Stimulated activated naive CD8-positive, alpha-beta T cell treated with anti-CD3 and anti-CD28 coated beads, Interleukin-15, Interleukin-2, amounts not matched to agents 100 ng/mL and 50 ng/mL, for 24 hours (primary cell): Measurements from ENCODE around the gene COL19A1.

Experiments used
- H3K27ac Mint-ChIP-seq: one replicate; pipeline ENCODE4 v1.8.0; 2021; ENCODE audit warnings: mild to moderate bottlenecking, mixed read lengths
- H3K27me3 Mint-ChIP-seq: one replicate; pipeline ENCODE4 v1.8.0; 2021; ENCODE audit warnings: mixed read lengths
- H3K36me3 Mint-ChIP-seq: one replicate; pipeline ENCODE4 v1.8.0; 2021; ENCODE audit warnings: low read depth, mixed read lengths
- H3K4me1 Mint-ChIP-seq: one replicate; pipeline ENCODE4 v1.8.0; 2021; ENCODE audit warnings: low read depth, mixed read lengths
- H3K4me3 Mint-ChIP-seq: one replicate; pipeline ENCODE4 v1.8.0; 2021; ENCODE audit warnings: mild to moderate bottlenecking, mixed read lengths
- H3K9me3 Mint-ChIP-seq: one replicate; pipeline ENCODE4 v1.8.0; 2021; ENCODE audit warnings: mixed read lengths

Gene COL19A1

GRCh38 chr6:70118670-70119069 is 252.3 kb downstream of the COL19A1 start:
- Mint-ChIP-seq H3K9me3 (no peaks in the 10 kb centered on the region), H3K36me3 (no peaks in the 10 kb centered on the region), H3K4me1 (no peaks in the 10 kb centered on the region), H3K27me3 (peaks cover 9% of the 10 kb centered on the region), H3K4me3 (no peak overlapping the region), H3K27ac (no peak overlapping the region)

DNA sequence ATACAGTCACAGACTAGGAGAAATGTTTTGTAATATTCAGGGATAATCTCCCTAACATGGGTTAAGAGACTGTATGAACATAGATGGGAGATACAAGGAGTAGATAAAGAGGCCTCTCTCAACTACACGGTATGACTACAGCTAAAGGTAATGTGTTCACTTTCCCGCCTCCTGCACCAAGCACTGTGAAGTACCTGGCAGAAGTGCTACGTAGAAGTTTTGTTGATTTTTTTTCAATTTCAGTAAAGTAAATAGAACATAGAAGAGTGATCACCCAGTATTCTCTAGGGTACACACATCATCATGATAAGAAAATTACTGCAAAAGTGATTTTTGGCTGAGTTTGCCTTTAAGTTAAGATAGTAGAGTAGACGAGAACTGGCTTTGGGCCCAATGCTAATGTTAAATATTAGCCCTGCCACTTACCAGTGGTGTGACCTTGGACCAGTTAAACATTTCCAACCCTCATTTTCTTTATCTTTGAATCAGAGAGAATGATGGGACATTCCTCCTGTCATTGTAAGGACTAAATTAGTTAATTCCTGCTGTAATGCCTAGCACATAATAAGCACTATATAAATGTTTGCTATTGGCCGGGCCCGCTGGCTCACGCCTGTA is 253.0 kb downstream of the COL19A1 start:
- Mint-ChIP-seq H3K27me3 (peaks cover 9% of the 10 kb centered on the region), H3K9me3 (no peaks in the 10 kb centered on the region), H3K4me1 (no peaks in the 10 kb centered on the region), H3K36me3 (no peaks in the 10 kb centered on the region), H3K4me3 (no peak overlapping the region), H3K27ac (no peak overlapping the region)

GRCh38 chr6:70124443-70124842 is 258.1 kb downstream of the COL19A1 start:
- no peak overlapping the region for H3K4me3 Mint-ChIP-seq
- no peaks in the 10 kb centered on the region for H3K9me3 Mint-ChIP-seq
- H3K36me3 Mint-ChIP-seq = no peaks in the 10 kb centered on the region
- H3K27me3 Mint-ChIP-seq = no peaks in the 10 kb centered on the region
- H3K27ac Mint-ChIP-seq = no peak overlapping the region
- no peaks in the 10 kb centered on the region for H3K4me1 Mint-ChIP-seq

DNA sequence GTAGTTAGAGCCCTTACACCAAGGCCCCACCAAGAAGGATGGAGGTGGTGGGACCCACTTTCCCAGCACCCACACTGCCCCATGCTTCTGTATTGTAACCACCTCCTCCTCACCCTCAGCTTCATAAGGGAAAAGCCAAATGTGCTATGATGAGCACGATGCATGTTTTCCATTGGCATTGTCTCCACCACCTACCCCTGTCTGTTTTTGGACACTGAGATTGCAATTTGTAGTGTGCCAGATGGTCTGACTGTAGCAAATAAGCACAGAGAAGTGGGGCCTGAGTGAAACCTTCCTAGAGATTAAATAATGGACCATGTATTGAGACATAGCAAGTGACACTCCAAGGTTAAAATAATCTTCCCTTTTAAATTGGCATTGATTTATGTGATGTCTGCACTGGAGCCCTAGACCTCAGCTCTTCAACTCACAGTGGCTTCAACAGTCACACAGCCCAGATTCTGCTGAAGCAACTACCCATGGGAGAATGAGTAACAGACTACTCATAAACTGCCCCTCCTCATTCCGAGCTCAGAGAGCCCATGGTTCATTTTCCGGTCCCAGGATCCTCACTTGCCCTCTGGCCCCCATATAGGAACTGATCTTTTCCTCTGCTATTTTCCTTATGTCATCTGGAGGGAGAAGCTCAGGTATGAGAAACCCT is 258.7 kb downstream of the COL19A1 start:
- H3K27ac Mint-ChIP-seq = no peak overlapping the region
- no peaks in the 10 kb centered on the region for H3K4me1 Mint-ChIP-seq
- no peaks in the 10 kb centered on the region for H3K9me3 Mint-ChIP-seq
- H3K27me3 Mint-ChIP-seq = no peaks in the 10 kb centered on the region
- H3K4me3 Mint-ChIP-seq = no peak overlapping the region
- H3K36me3 Mint-ChIP-seq = no peaks in the 10 kb centered on the region

DNA sequence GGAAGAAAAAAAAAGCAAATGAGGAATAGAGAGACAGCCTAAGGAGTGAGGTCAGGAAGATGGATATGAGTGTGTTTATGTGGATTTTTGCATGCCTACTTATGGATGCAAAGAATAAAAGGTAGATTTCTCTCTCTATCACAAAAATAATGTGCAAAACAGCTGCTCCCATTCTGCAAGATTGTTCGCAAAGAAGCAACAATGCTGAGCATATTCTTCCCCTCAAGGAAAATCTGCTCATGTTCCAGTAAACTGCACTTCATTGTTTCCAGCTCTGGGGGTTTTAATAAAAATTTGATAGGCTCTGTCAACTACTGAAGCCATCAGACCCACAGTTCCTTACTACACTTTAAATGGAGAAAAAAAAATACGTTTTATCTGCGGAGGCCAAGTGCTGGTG is 259.2 kb downstream of the COL19A1 start:
- no peaks in the 10 kb centered on the region for H3K36me3 Mint-ChIP-seq
- no peaks in the 10 kb centered on the region for H3K4me1 Mint-ChIP-seq
- H3K27me3 Mint-ChIP-seq = no peaks in the 10 kb centered on the region
- no peaks in the 10 kb centered on the region for H3K9me3 Mint-ChIP-seq
- no peak overlapping the region for H3K27ac Mint-ChIP-seq
- H3K4me3 Mint-ChIP-seq = no peak overlapping the region

GRCh38 chr6:70129341-70129740 is 263.0 kb downstream of the COL19A1 start:
- no peak overlapping the region for H3K27ac Mint-ChIP-seq
- H3K4me1 Mint-ChIP-seq = no peaks in the 10 kb centered on the region
- H3K27me3 Mint-ChIP-seq = no peaks in the 10 kb centered on the region
- H3K36me3 Mint-ChIP-seq = no peaks in the 10 kb centered on the region
- no peak overlapping the region for H3K4me3 Mint-ChIP-seq
- H3K9me3 Mint-ChIP-seq = no peaks in the 10 kb centered on the region

GRCh38 chr6:70130865-70131264 is 264.5 kb downstream of the COL19A1 start:
- no peak overlapping the region for H3K27ac Mint-ChIP-seq
- no peaks in the 10 kb centered on the region for H3K36me3 Mint-ChIP-seq
- no peak overlapping the region for H3K4me3 Mint-ChIP-seq
- H3K9me3 Mint-ChIP-seq = no peaks in the 10 kb centered on the region
- no peaks in the 10 kb centered on the region for H3K4me1 Mint-ChIP-seq
- no peaks in the 10 kb centered on the region for H3K27me3 Mint-ChIP-seq

GRCh38 chr6:70131528-70131927 is 265.2 kb downstream of the COL19A1 start:
- Mint-ChIP-seq H3K4me1 (no peaks in the 10 kb centered on the region), H3K27me3 (no peaks in the 10 kb centered on the region), H3K36me3 (no peaks in the 10 kb centered on the region), H3K27ac (no peak overlapping the region), H3K4me3 (no peak overlapping the region), H3K9me3 (no peaks in the 10 kb centered on the region)

DNA sequence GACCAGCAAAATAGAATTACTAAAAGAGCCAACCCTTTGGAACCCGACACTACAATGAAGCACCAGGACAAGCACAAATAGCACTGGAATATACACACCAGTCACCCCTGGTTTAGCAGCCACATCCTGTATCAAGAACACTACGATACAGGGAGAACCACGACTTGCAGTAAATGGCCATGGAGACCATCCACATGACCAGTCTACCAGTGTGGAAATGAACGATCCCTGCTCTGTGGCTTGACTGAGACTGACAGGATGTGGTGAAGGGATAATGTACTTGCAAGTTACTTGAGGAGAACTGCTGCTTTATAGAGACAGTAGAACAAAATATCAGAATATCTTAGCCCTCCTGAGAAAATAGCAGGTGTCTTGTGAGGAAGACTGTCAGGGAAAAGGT is 266.9 kb downstream of the COL19A1 start:
- Mint-ChIP-seq H3K4me3 (no peak overlapping the region), H3K4me1 (no peaks in the 10 kb centered on the region), H3K9me3 (no peaks in the 10 kb centered on the region), H3K36me3 (no peaks in the 10 kb centered on the region), H3K27ac (no peak overlapping the region), H3K27me3 (no peaks in the 10 kb centered on the region)

- Mint-ChIP-seq H3K36me3 (no peaks in the 10 kb centered on the region), H3K4me1 (no peaks in the 10 kb centered on the region), H3K27ac (no peak overlapping the region), H3K9me3 (no peaks in the 10 kb centered on the region), H3K27me3 (no peaks in the 10 kb centered on the region), H3K4me3 (no peak overlapping the region)
These were observed 268.2 kb downstream of the COL19A1 start for GRCh38 chr6:70134542-70134941.

DNA sequence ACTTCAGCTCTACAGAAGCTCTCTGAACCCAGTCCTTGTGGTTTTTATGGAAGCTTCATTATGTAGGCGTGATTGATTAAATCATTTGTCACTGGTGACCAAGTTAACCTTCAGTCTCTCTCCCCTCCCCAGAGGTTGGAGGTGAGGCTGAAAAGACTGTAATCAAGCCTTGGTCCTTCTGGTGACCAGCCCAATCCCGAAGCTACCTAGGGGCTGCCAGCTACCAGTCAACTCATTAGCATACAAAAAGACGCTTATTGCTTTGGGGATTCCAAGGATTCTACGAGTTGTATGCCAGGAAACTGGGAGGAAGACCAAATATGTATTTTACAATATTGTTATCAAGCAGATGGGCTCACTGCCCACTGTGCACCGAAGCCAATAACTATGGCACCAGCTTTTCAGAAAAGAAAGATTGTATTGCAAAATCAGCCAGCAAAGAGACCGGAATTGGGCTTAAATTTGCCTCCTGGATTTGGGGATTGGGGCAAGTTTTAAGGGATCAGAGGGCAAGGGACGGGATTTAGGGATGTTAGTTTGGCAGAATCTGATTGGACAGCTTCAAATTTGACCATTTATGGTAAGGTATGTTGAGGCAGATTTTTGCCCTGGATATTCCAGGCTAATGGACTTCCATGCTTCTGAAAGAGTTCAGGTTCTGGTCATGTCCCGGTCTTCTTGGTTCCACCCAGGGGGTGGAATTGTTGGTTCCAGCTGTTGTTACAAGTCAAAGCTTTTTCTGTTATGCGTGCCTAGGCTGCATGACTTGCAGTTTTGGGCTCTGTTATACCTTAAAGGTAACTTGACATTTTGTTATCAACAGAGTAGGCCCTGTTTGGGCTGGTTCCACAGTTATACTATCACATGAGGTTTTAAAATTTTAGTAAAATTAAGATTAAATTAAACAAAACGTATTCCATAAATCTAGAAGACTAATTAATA is 269.1 kb downstream of the COL19A1 start:
- no peaks in the 10 kb centered on the region for H3K9me3 Mint-ChIP-seq
- no peaks in the 10 kb centered on the region for H3K36me3 Mint-ChIP-seq
- no peaks in the 10 kb centered on the region for H3K27me3 Mint-ChIP-seq
- H3K27ac Mint-ChIP-seq = no peak overlapping the region
- no peak overlapping the region for H3K4me3 Mint-ChIP-seq
- H3K4me1 Mint-ChIP-seq = no peaks in the 10 kb centered on the region

- H3K36me3 Mint-ChIP-seq = no peaks in the 10 kb centered on the region
- H3K9me3 Mint-ChIP-seq = no peaks in the 10 kb centered on the region
- H3K27ac Mint-ChIP-seq = no peak overlapping the region
- no peak overlapping the region for H3K4me3 Mint-ChIP-seq
- H3K4me1 Mint-ChIP-seq = no peaks in the 10 kb centered on the region
- no peaks in the 10 kb centered on the region for H3K27me3 Mint-ChIP-seq
These were observed 270.6 kb downstream of the COL19A1 start for GRCh38 chr6:70136996-70137395.

DNA sequence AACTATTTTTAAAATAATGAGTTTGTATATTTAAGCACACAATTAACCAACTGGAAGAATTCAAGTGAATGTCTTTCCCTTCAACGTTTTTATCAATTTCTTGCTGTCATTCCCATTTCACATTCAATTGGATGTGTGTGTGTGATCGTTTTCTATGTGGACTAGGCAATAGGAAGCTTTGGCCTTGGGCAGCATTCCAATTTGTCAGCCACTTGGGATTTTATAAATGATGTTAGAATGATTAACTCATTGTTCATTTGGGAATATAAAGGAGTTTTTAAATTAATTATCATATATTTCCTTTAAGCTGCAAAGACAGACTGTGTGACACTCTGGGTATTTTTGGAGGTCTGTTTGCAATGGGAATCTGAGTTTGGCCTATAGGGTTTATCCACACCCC is 274.1 kb downstream of the COL19A1 start:
- no peak overlapping the region for H3K27ac Mint-ChIP-seq
- H3K9me3 Mint-ChIP-seq = peaks cover 3% of the 10 kb centered on the region
- no peaks in the 10 kb centered on the region for H3K27me3 Mint-ChIP-seq
- no peak overlapping the region for H3K4me3 Mint-ChIP-seq
- H3K36me3 Mint-ChIP-seq = no peaks in the 10 kb centered on the region
- no peaks in the 10 kb centered on the region for H3K4me1 Mint-ChIP-seq

DNA sequence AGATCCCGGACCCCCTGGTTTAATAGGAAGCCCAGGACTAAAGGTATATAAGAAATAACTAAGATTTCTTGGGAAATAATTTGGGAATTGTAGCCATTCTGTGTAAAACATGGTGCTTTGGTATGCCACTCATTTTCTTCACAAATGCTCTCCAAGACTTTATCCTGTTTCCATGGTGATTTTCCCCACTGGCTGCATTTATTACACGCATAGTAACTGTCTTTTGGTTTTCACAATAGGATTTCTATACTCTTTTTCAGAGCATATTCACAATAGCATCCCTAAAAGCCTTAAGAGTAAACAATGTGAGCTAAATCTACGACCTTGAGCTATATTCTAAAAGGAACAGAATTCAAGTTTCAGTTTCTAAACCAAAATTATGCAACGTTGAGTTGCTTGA is 275.7 kb downstream of the COL19A1 start:
- Mint-ChIP-seq H3K36me3 (no peaks in the 10 kb centered on the region), H3K9me3 (peaks cover 3% of the 10 kb centered on the region), H3K4me1 (no peaks in the 10 kb centered on the region), H3K4me3 (no peak overlapping the region), H3K27me3 (no peaks in the 10 kb centered on the region), H3K27ac (no peak overlapping the region)

DNA sequence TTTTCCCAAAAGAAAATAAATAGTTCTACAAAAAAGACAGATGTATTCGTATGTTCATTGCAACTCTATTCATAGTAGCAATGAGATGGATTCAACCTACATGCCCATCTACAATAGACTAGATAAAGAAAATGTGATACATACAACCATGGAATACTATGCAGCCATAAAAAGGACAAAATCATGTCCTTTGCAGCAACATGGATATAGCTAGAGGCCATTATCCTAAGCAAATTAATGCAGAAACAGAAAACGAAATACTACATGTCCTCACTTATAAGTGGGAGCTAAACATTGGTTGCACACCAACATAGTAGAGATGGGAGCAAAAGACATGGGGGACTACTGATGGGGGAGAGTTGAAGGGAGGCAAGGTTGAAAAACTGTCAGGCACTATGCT is 278.8 kb downstream of the COL19A1 start:
- H3K27me3 Mint-ChIP-seq = no peaks in the 10 kb centered on the region
- H3K9me3 Mint-ChIP-seq = peaks cover 3% of the 10 kb centered on the region
- no peak overlapping the region for H3K27ac Mint-ChIP-seq
- H3K4me3 Mint-ChIP-seq = no peak overlapping the region
- H3K36me3 Mint-ChIP-seq = no peaks in the 10 kb centered on the region
- no peaks in the 10 kb centered on the region for H3K4me1 Mint-ChIP-seq
